Natural killer cell (primary cell): Measurements from ENCODE around the gene RBM47. TPM values are rescaled to one million over a fixed set of nuclear protein-coding genes. Genes with fewer than 3 reads are reported as not detected.

ENCODE experiments used
- ATAC-seq, 3 donors: fragments of 150-1000 bp in 2 of 3; fragments of 200-7000 bp in 1 of 3; cut with Tn5 transposase; 1 replicate in 1 of 3; 2 replicates in 2 of 3; pipeline ENCODE4 v1.10.0; 2021; ENCODE audit warnings: mild to moderate bottlenecking in 2 of 3, moderate library complexity in 2 of 3
- DNase-seq, 2 donors: peaks; one replicate each; pipeline versions ENCODE4 v3.0.0 to v3.0.0-alpha.2; 2013 to 2021; ENCODE audit warnings: mixed read lengths in 1 of 2
- H3K27ac ChIP-seq: one replicate; pipeline ENCODE4 v1.5.1; 2013; ENCODE audit warnings: mild to moderate bottlenecking, low read length
- H3K27me3 ChIP-seq: one replicate; pipeline ENCODE4 v1.6.1; 2013; ENCODE audit warnings: low read length; ENCODE audit not compliant: control insufficient read depth, insufficient read depth
- H3K36me3 ChIP-seq: one replicate; pipeline ENCODE4 v1.6.1; 2013; ENCODE audit warnings: low read length; ENCODE audit not compliant: control insufficient read depth, insufficient read depth
- H3K4me1 ChIP-seq: one replicate; pipeline ENCODE4 v1.6.1; 2013; ENCODE audit warnings: low read length; ENCODE audit not compliant: control insufficient read depth, insufficient read depth
- H3K4me3 ChIP-seq: one replicate; pipeline ENCODE4 v1.5.1; 2013; ENCODE audit warnings: low read length
- H3K9me3 ChIP-seq: one replicate; pipeline ENCODE4 v1.6.1; 2013; ENCODE audit warnings: low read length; ENCODE audit not compliant: control insufficient read depth, insufficient read depth
- H3K27ac Mint-ChIP-seq, 2 donors: one replicate each; pipeline ENCODE4 v1.8.0; 2022; ENCODE audit warnings: mild to moderate bottlenecking in 2 of 2, mixed read lengths in 2 of 2, moderate library complexity in 1 of 2
- H3K27me3 Mint-ChIP-seq, 2 donors: one replicate each; pipeline ENCODE4 v1.8.0; 2022; ENCODE audit warnings: low read depth in 2 of 2, mixed read lengths in 2 of 2
- H3K36me3 Mint-ChIP-seq: one replicate; pipeline ENCODE4 v1.8.0; 2022; ENCODE audit warnings: mixed read lengths
- H3K4me1 Mint-ChIP-seq, 2 donors: one replicate each; pipeline ENCODE4 v1.8.0; 2022; ENCODE audit warnings: mixed read lengths in 2 of 2
- H3K4me3 Mint-ChIP-seq: one replicate; pipeline ENCODE4 v1.8.0; 2022; ENCODE audit warnings: mild to moderate bottlenecking, moderate library complexity, mixed read lengths
- H3K9me3 Mint-ChIP-seq, 2 donors: one replicate each; pipeline ENCODE4 v1.8.0; 2022; ENCODE audit warnings: mixed read lengths in 2 of 2
- CTCF ChIP-seq: fragments of 200-600 bp; IDR thresholded peaks from one replicate; pipeline ENCODE4 v1.8.0; 2022; ENCODE audit warnings: antibody characterized with exemption
- WGBS: methylation state at CpG from one replicate; pipeline ENCODE4 v1.1.7; 2013; ENCODE audit warnings: missing lambda C conversion rate; ENCODE audit not compliant: insufficient coverage; 5-methylcytosine and 5-hydroxymethylcytosine counted together
- intact Hi-C: fragments of 100-400 bp; cut with micrococcal nuclease; formaldehyde crosslinking; loops from one replicate; pipeline ENCODE4 v1.14.2; 2022
- total RNA-seq, 4 donors: library from RNA; stranded (reverse); fragments of 120-200 nt in 1 of 4; gene quantifications; one replicate each; pipeline versions ENCODE4 v1.2.3 to v1.2.4, GENCODE V29; 2013 to 2022

The RBM47 gene
- total RNA-seq, 3 donors from 2014 or later (not counting 1 experiment from before 2014, with no cell fraction given), result 2.0 to 7.7 (median 3.9) TPM

GRCh38 chr4:40401096-40401495 lies 228.6 kb downstream of the RBM47 start:
- H3K9me3 ChIP-seq, result no peaks in the 10 kb centered on the region
- no peak overlapping the region for H3K27ac Mint-ChIP-seq
- 97% methylated on average over 6 of the region's 6 CpGs for WGBS
- H3K27ac ChIP-seq, result no peak overlapping the region
- no peaks in the 10 kb centered on the region for H3K4me1 ChIP-seq
- intact Hi-C loops, result no loop called here
- H3K36me3 Mint-ChIP-seq, result no peaks in the 10 kb centered on the region
- H3K36me3 ChIP-seq, result no peaks in the 10 kb centered on the region
- no peak for TF ChIP-seq CTCF
- no peaks in the 10 kb centered on the region for H3K9me3 Mint-ChIP-seq
- H3K4me3 ChIP-seq, result no peak overlapping the region
- DNase-seq, result no peak
- peaks cover 3 to 8% of the 10 kb centered on the region in 2 donors for H3K27me3 Mint-ChIP-seq
- ATAC-seq, result no peak
- no peak overlapping the region for H3K4me3 Mint-ChIP-seq
- H3K27me3 ChIP-seq, result no peaks in the 10 kb centered on the region
- no peaks in the 10 kb centered on the region for H3K4me1 Mint-ChIP-seq

- Mint-ChIP-seq H3K36me3 (no peaks in the 10 kb centered on the region), H3K4me3 (no peak overlapping the region), H3K27me3 (peaks cover 2 to 8% of the 10 kb centered on the region in 2 donors), H3K4me1 (no peaks in the 10 kb centered on the region), H3K27ac (no peak overlapping the region), H3K9me3 (no peaks in the 10 kb centered on the region)
- Histone ChIP-seq H3K27ac (no peak overlapping the region), H3K9me3 (no peaks in the 10 kb centered on the region), H3K4me1 (no peaks in the 10 kb centered on the region), H3K27me3 (no peaks in the 10 kb centered on the region), H3K4me3 (no peak overlapping the region), H3K36me3 (no peaks in the 10 kb centered on the region)
- no peak for TF ChIP-seq CTCF
- 92% methylated on average over 3 of the region's 3 CpGs for WGBS
- no peak for ATAC-seq
- intact Hi-C loops, result no loop called here
- DNase-seq, result no peak
Observed at GRCh38 chr4:40399578-40399977, 230.1 kb downstream of the RBM47 start.

GRCh38 chr4:40395908-40396793 lies 233.5 kb downstream of the RBM47 start:
- Mint-ChIP-seq H3K4me3 (no peak overlapping the region), H3K4me1 (no peaks in the 10 kb centered on the region), H3K9me3 (no peaks in the 10 kb centered on the region), H3K27me3 (peaks cover 0 to 8% of the 10 kb centered on the region in 2 donors), H3K27ac (no peak overlapping the region), H3K36me3 (no peaks in the 10 kb centered on the region)
- intact Hi-C loops, result no loop called here
- Histone ChIP-seq H3K4me1 (no peaks in the 10 kb centered on the region), H3K9me3 (no peaks in the 10 kb centered on the region), H3K27me3 (no peaks in the 10 kb centered on the region), H3K4me3 (no peak overlapping the region), H3K36me3 (no peaks in the 10 kb centered on the region), H3K27ac (no peak overlapping the region)
- ATAC-seq, result no peak
- 87% methylated on average over 7 of the region's 7 CpGs for WGBS
- DNase-seq, result no peak
- TF ChIP-seq CTCF, result no peak
